Heart right ventricle (tissue), 16 donors: ENCODE data around the gene CACNA1A. TPM values are rescaled to one million over a fixed set of nuclear protein-coding genes. Genes with fewer than 3 reads are reported as not detected.

Source experiments
- ATAC-seq, 8 donors: fragments of 200-7000 bp; cut with Tn5 transposase; one replicate each; pipeline ENCODE4 v1.9.1; 2020; ENCODE audit warnings: mild to moderate bottlenecking in 8 of 8, moderate library complexity in 8 of 8, moderate number of reproducible peaks in 1 of 8
- DNase-seq, 2 donors: peaks; one replicate each; pipeline ENCODE4 v3.0.0-alpha.2; 2020
- H3K27ac ChIP-seq, 10 donors: fragments of 200-600 bp; sonication (generic) in 2 of 10; one replicate each; pipeline versions ENCODE4 v1.5.0 to v1.8.0; 2020 to 2022; ENCODE audit warnings: mild to moderate bottlenecking in 3 of 10
- H3K27me3 ChIP-seq, 7 donors: fragments of 200-600 bp; one replicate each; pipeline ENCODE4 v1.8.0; 2021 to 2022; ENCODE audit warnings: mild to moderate bottlenecking in 2 of 7
- H3K36me3 ChIP-seq, 9 donors: fragments of 200-600 bp; sonication (generic) in 1 of 9; one replicate each; pipeline versions ENCODE4 v1.5.0 to v1.8.0; 2020 to 2022; ENCODE audit warnings: mild to moderate bottlenecking in 2 of 9
- H3K4me1 ChIP-seq, 9 donors: fragments of 200-600 bp; sonication (generic) in 1 of 9; one replicate each; pipeline versions ENCODE4 v1.5.0 to v1.8.0; 2020 to 2022; ENCODE audit warnings: mild to moderate bottlenecking in 4 of 9
- H3K4me3 ChIP-seq, 10 donors: fragments of 200-600 bp; sonication (generic) in 2 of 10; one replicate each; pipeline versions ENCODE4 v1.5.0 to v1.8.0; 2020 to 2022; ENCODE audit warnings: mild to moderate bottlenecking in 7 of 10, moderate library complexity in 2 of 10
- H3K9me3 ChIP-seq, 11 donors: fragments of 200-600 bp in 10 of 11; sonication (generic) in 2 of 11; one replicate each; pipeline versions ENCODE4 v1.5.0 to v1.8.0; 2013 to 2022; ENCODE audit warnings: mild to moderate bottlenecking in 2 of 11, control low read depth in 1 of 11, moderate library complexity in 1 of 11
- CTCF ChIP-seq, 9 donors: fragments of 200-600 bp; sonication (generic) in 2 of 9; IDR thresholded peaks; one replicate each; pipeline versions ENCODE4 v1.5.0 to v1.8.0; 2021 to 2022; ENCODE audit warnings: antibody characterized with exemption in 9 of 9, mild to moderate bottlenecking in 5 of 9, moderate library complexity in 1 of 9
- WGBS, 2 donors: extraction: QIAGEN DNeasy Blood & Tissue Kit; methylation state at CpG; one replicate each; pipeline ENCODE4 v1.1.7; 2013; ENCODE audit warnings: inconsistent platforms in 1 of 2; 5-methylcytosine and 5-hydroxymethylcytosine counted together
- intact Hi-C, 10 donors: fragments of 100-400 bp; cut with DNase I; formaldehyde crosslinking; loops; one replicate each; pipeline versions ENCODE4 v1.11.1 to v1.14.2; 2022
- polyA plus RNA-seq, 2 donors: library from polyadenylated mRNA; stranded (reverse); fragments of 200-250 nt; gene quantifications; one replicate each; pipeline ENCODE4 v1.2.3, GENCODE V29; 2013
- total RNA-seq, 10 donors: library from RNA; stranded (reverse); fragmentation: NEBNext Ultra II Directional in 3 of 10; extraction: Animal tissue kit (Norgen Biotek cat#: 25700) in 3 of 10; gene quantifications; one replicate each; pipeline versions ENCODE4 v1.2.1 to v1.2.4, GENCODE V29; 2021 to 2023
- donor health status: Arrhythmogenic right ventricular cardiomyopathy.
- donor health status: ischemic (EF 13 %, LVEDD 7.1; RV severe dilation, severe dysfunction).
- donor health status: healthy with polysubstance abuse.
- donor health status: DM: no; HTN: yes; CAD: no.
- donor health status: DM: no; HTN: no; CAD: no.
- donor health status: ischemic (EF 25% LVEDD 6.9; RV normal size, moderate dysfunction).
- donor health status: ischemic (EF 25% LVEDD 5.7; RV mildly dilated, moderate dysfunction).
- donor health status: healthy.
- donor health status: DM: yes; HTN: yes; CAD: no.
- donor health status: Ischemic cardiomyopathy.
- donor health status: ischemic (EF 35%, LVEDD 5.7; RV mildly dilated, moderate dysfunction).
- donor health status: nonischemic (EF 11% LVEDD 7.7; RV severe dilation, severe dysfunction).
- donor health status: DM: yes; HTN: yes; CAD: no.
- donor health status: PGD.
- donor health status: ischemic (EF 29% LVEDD 5.4; RV normal size, mild dysfunction).
- donor health status: nonischemic (EF 23%, LVEDD 6.1; RV moderate dilation, normal function).

Gene CACNA1A
- total and polyA plus RNA-seq, 12 donors: 0.21 to 2.3 (median 0.66) TPM

- TF ChIP-seq CTCF (IDR thresholded peaks at IDR 0.05): no peak
- ATAC-seq (no peak), DNase-seq (no peak)
- intact Hi-C loops: loop anchor here in 1 of 10 donors (10.0 kb wide), 1 partner anchor 426 kb away; no protein-coding TSS in a partner anchor
- H3K4me1 ChIP-seq: no peaks in the 10 kb centered on the region
- H3K36me3 ChIP-seq: no peaks in the 10 kb centered on the region
- H3K9me3 ChIP-seq: no peaks in the 10 kb centered on the region
- H3K4me3 ChIP-seq: no peak overlapping the region
- H3K27ac ChIP-seq: no peak overlapping the region
- WGBS, 2 donors: 82 to 83% methylated on average over 4 of the region's 4 CpGs
- peaks cover 0 to 12% (median 0%) of the 10 kb centered on the region in 7 donors for H3K27me3 ChIP-seq
Observed at GRCh38 chr19:13289295-13289694, 217.0 kb downstream of the CACNA1A start.

- intact Hi-C loops: loop anchor here in 1 of 10 donors (10.0 kb wide), 1 partner anchor 428 kb away; no protein-coding TSS in a partner anchor
- 89 to 92% methylated on average over 29 to 31 of the region's 31 CpGs for WGBS, 2 donors
Observed at GRCh38 chr19:13286195-13286985, 219.9 kb downstream of the CACNA1A start.

GRCh38 chr19:13284929-13285928, 221.1 kb downstream of the CACNA1A start:
- Histone ChIP-seq H3K4me1 (no peaks in the 10 kb centered on the region), H3K9me3 (no peaks in the 10 kb centered on the region), H3K36me3 (no peaks in the 10 kb centered on the region), H3K27me3 (peaks cover 0 to 36% (median 14%) of the 10 kb centered on the region in 7 donors), H3K27ac (no peak overlapping the region), H3K4me3 (no peak overlapping the region)
- intact Hi-C loops: loop anchor here in 1 of 10 donors (10.0 kb wide), 1 partner anchor 430 kb away; no protein-coding TSS in a partner anchor
- DNase-seq: no peak
- ATAC-seq: no peak
- TF ChIP-seq CTCF (IDR thresholded peaks at IDR 0.05): no peak
- 54 to 60% methylated on average over 13 of the region's 13 CpGs for WGBS, 2 donors

More at GRCh38 chr19:13286195-13286985, 219.9 kb downstream of the CACNA1A start:
- H3K4me1 ChIP-seq: no peaks in the 10 kb centered on the region
- no peak for ATAC-seq
- no peak overlapping the region for H3K27ac ChIP-seq
- no peaks in the 10 kb centered on the region for H3K36me3 ChIP-seq
- peaks cover 0 to 34% (median 13%) of the 10 kb centered on the region in 7 donors for H3K27me3 ChIP-seq
- H3K4me3 ChIP-seq: no peak overlapping the region
- no peaks in the 10 kb centered on the region for H3K9me3 ChIP-seq
- DNase-seq: no peak
- no peak for TF ChIP-seq CTCF (IDR thresholded peaks at IDR 0.05)

- no peak for TF ChIP-seq CTCF (IDR thresholded peaks at IDR 0.05)
- WGBS, 2 donors: 39 to 46% methylated on average over 1 of the region's 1 CpG
- intact Hi-C loops: loop anchor here in 1 of 10 donors (10.0 kb wide), 1 partner anchor 431 kb away; no protein-coding TSS in a partner anchor
- no peaks in the 10 kb centered on the region for H3K4me1 ChIP-seq
- H3K27me3 ChIP-seq: peaks cover 0 to 36% (median 17%) of the 10 kb centered on the region in 7 donors
- DNase-seq (no peak), ATAC-seq (no peak)
- H3K4me3 ChIP-seq: no peak overlapping the region
- H3K9me3 ChIP-seq: no peaks in the 10 kb centered on the region
- H3K27ac ChIP-seq: no peak overlapping the region
- no peaks in the 10 kb centered on the region for H3K36me3 ChIP-seq
Observed at GRCh38 chr19:13283871-13284270, 222.4 kb downstream of the CACNA1A start.
